Measurements from ENCODE around the gene DDHD1. TPM values are rescaled to one million over a fixed set of nuclear protein-coding genes. Genes with fewer than 3 reads are reported as not detected.

DDHD1 gene
- total and polyA plus RNA-seq, 2 experiments from 2014 or later, result 11.2 to 28.9 TPM

DNA sequence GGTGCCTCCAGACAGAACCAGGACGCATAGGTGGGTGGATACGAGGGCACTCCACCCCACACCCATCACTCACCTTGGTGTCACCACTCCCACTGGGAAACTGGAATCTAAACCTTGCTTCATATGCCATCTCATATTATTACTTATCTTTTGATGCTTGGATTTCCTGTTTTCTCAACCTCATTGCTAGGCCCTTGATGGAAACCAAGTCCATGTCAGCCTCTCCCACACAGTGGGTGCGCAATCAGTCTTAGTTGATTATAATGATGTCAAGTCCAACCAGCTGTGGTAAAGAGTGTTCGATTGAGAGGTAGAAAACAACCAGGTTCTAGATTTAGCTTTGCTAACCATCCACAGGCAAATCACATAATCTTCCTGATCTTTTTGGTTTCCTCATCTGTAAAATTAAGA, 584 bp upstream of the DDHD1 start:
- peaks cover 23% of the 10 kb centered on the region for H4K20me1 ChIP-seq (replicated peaks; ENCODE audit: insufficient read depth)
- Mint-ChIP-seq H3K36me3 (ENCODE audit: low read depth) (no peaks in the 10 kb centered on the region; the same call in 2 of the 3 replicates), H3K27me3 (ENCODE audit: insufficient read depth, low read depth, poor library complexity) (peaks cover 13% of the 10 kb centered on the region), H3K9me3 (no peaks in the 10 kb centered on the region; the same call in 2 of the 3 replicates), H3K4me3 (peak overlapping the region; percentile 79), H3K27ac (peak overlapping the region; percentile 82), H3K4me1 (peaks cover 23% of the 10 kb centered on the region)
- peak overlapping the region; percentile 92 for H3K4me3 ChIP-seq
- peaks cover 6% of the 10 kb centered on the region; the same call in 1 of the 2 replicates for H3K9me2 ChIP-seq (ENCODE audit: insufficient read depth)
- no peak overlapping the region for H3K27ac ChIP-seq (ENCODE audit: low read depth)
- H2AFZ ChIP-seq, result peak overlapping the region; percentile 95
- no peaks in the 10 kb centered on the region; the same call in 1 of the 2 replicates for H3F3A ChIP-seq (replicated peaks; ENCODE audit: low read depth)
- H3K27me3 ChIP-seq (ENCODE audit: insufficient read depth), result peaks cover 23% of the 10 kb centered on the region
- peaks cover 26% of the 10 kb centered on the region for H3K4me1 ChIP-seq (ENCODE audit: insufficient read depth)
- peak overlapping the region; percentile 93 for H3K4me2 ChIP-seq
- DNase-seq (ENCODE audit: low spot score) (no peak), ATAC-seq (no peak)
- H3K79me2 ChIP-seq (replicated peaks; ENCODE audit: insufficient read depth), result peaks cover 28% of the 10 kb centered on the region
- TF ChIP-seq ZNF331 (CRISPR knock-in tag; IDR thresholded peaks at IDR 0.05; ENCODE audit: low read depth), result no peak
- H3K36me3 ChIP-seq (ENCODE audit: insufficient read depth), result no peaks in the 10 kb centered on the region

GRCh38 chr14:53152184-53152886, 788 bp downstream of the DDHD1 start:
- peaks cover 23% of the 10 kb centered on the region for H3K27me3 ChIP-seq (ENCODE audit: insufficient read depth)
- ATAC-seq (peak; percentile 53), DNase-seq (ENCODE audit: low spot score) (peak; percentile 52)
- H3K9me2 ChIP-seq (ENCODE audit: insufficient read depth), result peaks cover 6% of the 10 kb centered on the region; the same call in 1 of the 2 replicates
- no peaks in the 10 kb centered on the region; the same call in 1 of the 2 replicates for H3F3A ChIP-seq (replicated peaks; ENCODE audit: low read depth)
- H3K27me3 Mint-ChIP-seq (ENCODE audit: insufficient read depth, low read depth, poor library complexity), result peaks cover 13% of the 10 kb centered on the region
- peaks cover 28% of the 10 kb centered on the region for H4K20me1 ChIP-seq (replicated peaks; ENCODE audit: insufficient read depth)
- H3K4me1 ChIP-seq (ENCODE audit: insufficient read depth), result peaks cover 26% of the 10 kb centered on the region
- peaks cover 41% of the 10 kb centered on the region for H3K79me2 ChIP-seq (replicated peaks; ENCODE audit: insufficient read depth)
- no peaks in the 10 kb centered on the region; the same call in 2 of the 3 replicates for H3K36me3 Mint-ChIP-seq (ENCODE audit: low read depth)
- H3K27ac ChIP-seq (ENCODE audit: low read depth), result no peak overlapping the region
- no peak overlapping the region for H3K27ac Mint-ChIP-seq
- H3K4me1 Mint-ChIP-seq, result peaks cover 23% of the 10 kb centered on the region
- H3K9me3 Mint-ChIP-seq, result no peaks in the 10 kb centered on the region; the same call in 2 of the 3 replicates
- peak overlapping the region; percentile 93 for H3K4me2 ChIP-seq
- TF ChIP-seq STAT1 (IDR thresholded peaks at IDR 0.05; ENCODE audit: unreplicated experiment) (no peak), EZH2 (IDR thresholded peaks at IDR 0.05; ENCODE audit: low read depth, unreplicated experiment) (no peak), REST (IDR thresholded peaks at IDR 0.05; ENCODE audit: unreplicated experiment) (no peak), ZNF331 (CRISPR knock-in tag; IDR thresholded peaks at IDR 0.05; ENCODE audit: low read depth) (no peak), JUNB (IDR thresholded peaks at IDR 0.05; ENCODE audit: unreplicated experiment) (no peak), CREB1 (CRISPR knock-in tag; IDR thresholded peaks at IDR 0.05; ENCODE audit: low read depth) (no peak), ETS1 (IDR thresholded peaks at IDR 0.05) (no peak), EZH2phosphoT487 (IDR thresholded peaks at IDR 0.05; ENCODE audit: unreplicated experiment) (no peak), NANOG (IDR thresholded peaks at IDR 0.05; ENCODE audit: borderline replicate concordance) (no peak), ZNF114 (CRISPR knock-in tag; IDR thresholded peaks at IDR 0.05) (no peak), CTCF (conservative IDR thresholded peaks at IDR 0.05; ENCODE audit: low read depth in 2 of 2) (no peak)
- peak overlapping the region; percentile 86; the same call in 1 of the 2 replicates for H2AFZ ChIP-seq
- peak overlapping the region; percentile 92 for H3K4me3 ChIP-seq
- peak overlapping the region; percentile 85 for H3K4me3 Mint-ChIP-seq
- H3K36me3 ChIP-seq (ENCODE audit: insufficient read depth), result no peaks in the 10 kb centered on the region

Data from GM23338 (cell line).